ENCODE measurements around the gene LOC128125822.

LOC128125822 gene

DNA sequence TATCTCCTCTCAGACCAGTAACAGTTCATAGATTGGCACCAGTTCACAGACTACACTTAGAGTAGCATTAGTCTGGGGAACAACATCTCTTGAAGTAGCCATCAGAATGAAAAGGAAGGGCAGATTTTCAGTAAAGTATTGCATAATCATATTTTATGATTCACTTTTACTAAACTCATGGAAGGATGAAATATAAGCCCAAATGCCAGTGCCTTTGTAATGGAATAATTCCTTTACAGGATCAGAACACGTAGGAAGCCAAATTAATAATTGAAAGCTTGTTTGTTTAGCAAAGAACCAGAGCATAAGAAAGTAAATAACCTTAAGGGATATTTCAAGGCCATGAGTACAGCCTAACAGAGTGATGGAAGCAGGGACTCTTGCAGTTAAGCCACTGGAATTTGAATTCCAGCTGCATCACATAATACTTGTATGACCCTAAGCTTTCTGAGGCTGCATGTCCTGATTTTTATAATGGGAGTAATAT, 11.4 kb upstream of the LOC128125822 start:
- Mint-ChIP-seq H3K4me1 (no peaks in the 10 kb centered on the region), H3K4me3 (no peak overlapping the region), H3K36me3 (ENCODE audit: low read depth) (no peaks in the 10 kb centered on the region), H3K9me3 (no peaks in the 10 kb centered on the region), H3K27me3 (ENCODE audit: low read depth, poor library complexity) (peaks cover 12% of the 10 kb centered on the region), H3K27ac (no peak overlapping the region)
- TF ChIP-seq, protein P1, sequence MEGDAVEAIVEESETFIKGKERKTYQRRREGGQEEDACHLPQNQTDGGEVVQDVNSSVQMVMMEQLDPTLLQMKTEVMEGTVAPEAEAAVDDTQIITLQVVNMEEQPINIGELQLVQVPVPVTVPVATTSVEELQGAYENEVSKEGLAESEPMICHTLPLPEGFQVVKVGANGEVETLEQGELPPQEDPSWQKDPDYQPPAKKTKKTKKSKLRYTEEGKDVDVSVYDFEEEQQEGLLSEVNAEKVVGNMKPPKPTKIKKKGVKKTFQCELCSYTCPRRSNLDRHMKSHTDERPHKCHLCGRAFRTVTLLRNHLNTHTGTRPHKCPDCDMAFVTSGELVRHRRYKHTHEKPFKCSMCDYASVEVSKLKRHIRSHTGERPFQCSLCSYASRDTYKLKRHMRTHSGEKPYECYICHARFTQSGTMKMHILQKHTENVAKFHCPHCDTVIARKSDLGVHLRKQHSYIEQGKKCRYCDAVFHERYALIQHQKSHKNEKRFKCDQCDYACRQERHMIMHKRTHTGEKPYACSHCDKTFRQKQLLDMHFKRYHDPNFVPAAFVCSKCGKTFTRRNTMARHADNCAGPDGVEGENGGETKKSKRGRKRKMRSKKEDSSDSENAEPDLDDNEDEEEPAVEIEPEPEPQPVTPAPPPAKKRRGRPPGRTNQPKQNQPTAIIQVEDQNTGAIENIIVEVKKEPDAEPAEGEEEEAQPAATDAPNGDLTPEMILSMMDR (IDR thresholded peaks at IDR 0.05): no peak
- no peak for DNase-seq

- no peak overlapping the region for H3K4me3 Mint-ChIP-seq
- TF ChIP-seq, protein P1 (IDR thresholded peaks at IDR 0.05): no peak
- no peak for DNase-seq
- H3K27me3 Mint-ChIP-seq (ENCODE audit: low read depth, poor library complexity): peaks cover 11% of the 10 kb centered on the region
- H3K27ac Mint-ChIP-seq: no peak overlapping the region
- H3K36me3 Mint-ChIP-seq (ENCODE audit: low read depth): no peaks in the 10 kb centered on the region
- no peaks in the 10 kb centered on the region for H3K9me3 Mint-ChIP-seq
- no peaks in the 10 kb centered on the region for H3K4me1 Mint-ChIP-seq
These were observed 11.0 kb upstream of the LOC128125822 start for GRCh38 chr6:63561288-63561687.

DNA sequence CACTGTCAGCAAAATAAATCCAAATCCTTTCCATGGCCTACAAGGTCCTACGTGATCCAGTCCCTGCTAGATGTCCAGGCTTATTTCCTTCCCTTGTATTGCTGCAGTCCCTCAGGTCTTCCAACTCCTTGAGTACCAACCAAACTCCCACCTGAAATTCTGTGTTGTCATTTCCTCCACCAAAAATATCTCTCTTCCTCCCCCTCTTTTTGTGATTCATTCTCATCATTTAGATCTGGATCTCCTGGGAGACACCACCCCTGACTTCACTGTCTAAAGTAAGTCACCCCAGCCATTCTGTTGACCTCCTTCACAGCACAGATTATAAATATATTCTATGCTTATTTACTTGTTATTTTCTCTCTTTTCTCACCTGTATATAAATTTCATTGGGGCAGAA, 9.0 kb upstream of the LOC128125822 start:
- no peak overlapping the region for H3K4me3 Mint-ChIP-seq
- peaks cover 18% of the 10 kb centered on the region for H3K9me3 Mint-ChIP-seq
- peaks cover 7% of the 10 kb centered on the region for H3K27me3 Mint-ChIP-seq (ENCODE audit: low read depth, poor library complexity)
- DNase-seq: no peak
- no peak overlapping the region for H3K27ac Mint-ChIP-seq
- no peaks in the 10 kb centered on the region for H3K4me1 Mint-ChIP-seq
- TF ChIP-seq, protein P1 (IDR thresholded peaks at IDR 0.05): no peak
- H3K36me3 Mint-ChIP-seq (ENCODE audit: low read depth): no peaks in the 10 kb centered on the region

DNA sequence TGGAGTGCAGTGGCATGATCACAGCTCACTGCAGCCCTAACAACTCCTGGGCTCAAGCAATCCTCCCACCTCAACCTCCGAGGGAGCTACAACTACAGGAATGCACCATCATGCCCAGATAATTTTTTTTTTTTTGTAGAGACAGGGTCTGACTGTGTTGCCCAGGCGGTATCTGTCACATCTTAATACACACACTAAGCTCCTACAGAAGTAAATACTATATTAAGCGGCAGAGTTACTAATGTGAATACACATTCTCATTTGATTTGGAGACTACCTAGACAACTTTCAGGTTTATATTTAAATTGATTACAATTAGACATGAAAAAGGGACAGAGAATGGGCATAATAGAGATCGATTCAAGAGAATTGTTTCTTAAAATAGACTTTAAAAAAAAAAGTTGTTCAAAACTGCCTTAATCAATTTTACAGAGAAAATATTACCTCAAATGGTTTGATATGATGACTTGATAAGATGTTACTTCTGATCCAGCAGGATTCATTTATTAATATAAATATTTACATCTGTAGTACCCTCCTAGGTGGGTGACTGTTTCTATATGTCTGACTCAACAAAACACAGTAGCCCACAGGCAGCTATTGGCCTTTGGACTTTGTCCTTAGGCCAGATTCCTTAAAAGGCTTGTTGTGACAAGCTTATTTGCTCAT, 7.1 kb upstream of the LOC128125822 start:
- TF ChIP-seq, protein P1 (IDR thresholded peaks at IDR 0.05): no peak
- Mint-ChIP-seq H3K27ac (no peak overlapping the region), H3K4me3 (no peak overlapping the region), H3K27me3 (ENCODE audit: low read depth, poor library complexity) (peaks cover 7% of the 10 kb centered on the region), H3K4me1 (no peaks in the 10 kb centered on the region), H3K9me3 (peaks cover 19% of the 10 kb centered on the region), H3K36me3 (ENCODE audit: low read depth) (no peaks in the 10 kb centered on the region)
- no peak for DNase-seq

DNA sequence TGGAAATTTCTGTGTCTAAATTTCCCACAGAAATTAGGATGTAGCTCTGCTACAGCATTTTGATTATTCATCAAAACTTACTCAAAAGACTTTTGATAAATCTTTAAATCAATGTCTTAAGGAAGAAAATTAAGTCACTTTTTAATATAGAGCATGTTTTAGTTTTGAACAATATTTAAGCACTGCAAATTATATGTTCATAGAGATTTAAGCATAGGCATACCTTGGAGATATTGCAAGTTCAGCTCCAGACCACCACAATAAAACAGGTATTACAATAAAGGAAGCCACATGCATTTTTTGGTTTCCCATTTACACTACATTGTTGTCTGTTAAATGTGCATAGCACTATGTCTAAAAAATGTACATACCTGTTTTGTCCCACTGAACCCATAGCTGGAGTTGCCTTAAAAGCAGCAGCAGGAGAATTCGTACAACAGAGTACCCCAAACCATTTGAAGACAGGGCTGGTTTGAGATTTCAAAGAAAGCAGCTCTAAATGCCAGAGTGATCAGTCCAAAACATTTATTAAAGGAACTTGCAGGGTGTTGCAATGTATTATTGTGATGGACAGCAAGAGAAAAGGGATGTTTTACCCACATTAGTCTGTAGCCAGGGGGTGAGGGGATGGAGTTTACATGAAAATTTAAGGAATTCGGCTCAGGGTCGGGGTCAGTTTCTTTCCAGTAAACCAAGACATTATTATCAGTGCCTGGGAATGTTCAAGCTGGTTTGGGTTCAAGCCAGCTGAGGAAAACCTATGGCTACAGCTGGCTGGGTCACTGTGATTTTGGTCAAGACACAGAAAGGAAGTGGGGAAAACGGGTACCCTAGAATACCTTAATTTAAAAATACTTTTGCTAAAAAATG, 6.3 kb upstream of the LOC128125822 start:
- TF ChIP-seq, protein P1 (IDR thresholded peaks at IDR 0.05): no peak
- Mint-ChIP-seq H3K9me3 (peaks cover 19% of the 10 kb centered on the region), H3K27me3 (ENCODE audit: low read depth, poor library complexity) (peaks cover 7% of the 10 kb centered on the region), H3K4me1 (peaks cover 5% of the 10 kb centered on the region), H3K36me3 (ENCODE audit: low read depth) (no peaks in the 10 kb centered on the region), H3K4me3 (no peak overlapping the region), H3K27ac (no peak overlapping the region)
- no peak for DNase-seq
